ENCODE measurements around the gene ZNF709. TPM values are rescaled to one million over a fixed set of nuclear protein-coding genes. Genes with fewer than 3 reads are reported as not detected.
A peak's percentile ranks its signal among the peaks of the same experiment; 100 is the strongest.
"Not testable (repeated sequence)": the region's sequence is repeated elsewhere in the genome, so short reads cannot be mapped to it uniquely, and the experiment has no call there.

ZNF709 gene
- total and polyA plus RNA-seq, 4 donors = 9.4 to 20.5 (median 11.3) TPM

- H3K4me1 ChIP-seq (ENCODE audit: control insufficient read depth, insufficient read depth, low read length) = no peaks in the 10 kb centered on the region
- H3K27ac ChIP-seq (ENCODE audit: low read depth, low read length) = no peak overlapping the region
- DNase-seq (ENCODE audit: low read depth in 4 of 6, low spot score in 6 of 6) = no peak
- WGBS (ENCODE audit: insufficient coverage) = no CpG with 5 or more reads among the region's 5 CpGs
- H3K27me3 ChIP-seq (ENCODE audit: control insufficient read depth, insufficient read depth, low read length) = no peaks in the 10 kb centered on the region
- H3K36me3 ChIP-seq (ENCODE audit: control insufficient read depth, insufficient read depth, low read length) = peaks cover 8% of the 10 kb centered on the region
- H3K9me3 ChIP-seq (ENCODE audit: control insufficient read depth, insufficient read depth, low read length) = peaks cover 19% of the 10 kb centered on the region
- H3K4me3 ChIP-seq (ENCODE audit: low read depth, low read length) = no peak overlapping the region
Measured at GRCh38 chr19:12465211-12465610, 19.4 kb downstream of the ZNF709 start.

DNA sequence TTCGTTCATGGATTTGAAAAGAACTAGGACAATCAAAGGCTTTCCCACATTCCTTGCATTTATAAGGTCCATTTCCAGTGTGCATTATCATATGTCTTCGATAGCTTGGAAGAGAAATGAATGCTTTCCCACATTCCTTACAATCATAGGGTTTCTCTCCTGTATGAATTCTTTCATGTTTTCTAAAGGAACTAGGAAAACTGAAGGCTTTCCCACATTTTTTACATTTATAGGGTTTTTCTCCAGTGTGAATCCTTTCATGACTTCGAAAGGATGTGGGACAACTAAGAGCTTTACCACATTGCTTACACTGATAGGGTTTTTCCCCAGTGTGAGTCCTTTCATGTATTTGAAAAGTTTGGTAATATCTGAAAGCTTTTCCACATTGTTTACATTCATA lies 19.8 kb downstream of the ZNF709 start:
- no peak for DNase-seq (ENCODE audit: low read depth in 4 of 6, low spot score in 6 of 6)
- Histone ChIP-seq H3K9me3 (ENCODE audit: control insufficient read depth, insufficient read depth, low read length) (peaks cover 19% of the 10 kb centered on the region), H3K36me3 (ENCODE audit: control insufficient read depth, insufficient read depth, low read length) (peaks cover 8% of the 10 kb centered on the region), H3K4me1 (ENCODE audit: control insufficient read depth, insufficient read depth, low read length) (no peaks in the 10 kb centered on the region), H3K27ac (ENCODE audit: low read depth, low read length) (no peak overlapping the region), H3K27me3 (ENCODE audit: control insufficient read depth, insufficient read depth, low read length) (no peaks in the 10 kb centered on the region), H3K4me3 (ENCODE audit: low read depth, low read length) (no peak overlapping the region)
- no CpG with 5 or more reads among the region's 3 CpGs for WGBS (ENCODE audit: insufficient coverage)

- not testable (repeated sequence) for H3K4me1 ChIP-seq (ENCODE audit: control insufficient read depth, insufficient read depth, low read length); DNase-seq (ENCODE audit: low read depth in 4 of 6, low spot score in 6 of 6); H3K27ac ChIP-seq (ENCODE audit: low read depth, low read length); H3K27me3 ChIP-seq (ENCODE audit: control insufficient read depth, insufficient read depth, low read length); H3K36me3 ChIP-seq (ENCODE audit: control insufficient read depth, insufficient read depth, low read length); H3K4me3 ChIP-seq (ENCODE audit: low read depth, low read length)
- H3K9me3 ChIP-seq (ENCODE audit: control insufficient read depth, insufficient read depth, low read length) = peaks cover 19% of the 10 kb centered on the region
- WGBS (ENCODE audit: insufficient coverage) = 95% methylated on average over 6 of the region's 6 CpGs
Measured at GRCh38 chr19:12464139-12464538, 20.5 kb downstream of the ZNF709 start.

- no peaks in the 10 kb centered on the region for H3K27me3 ChIP-seq (ENCODE audit: control insufficient read depth, insufficient read depth, low read length)
- no peaks in the 10 kb centered on the region for H3K4me1 ChIP-seq (ENCODE audit: control insufficient read depth, insufficient read depth, low read length)
- H3K27ac ChIP-seq (ENCODE audit: low read depth, low read length) = no peak overlapping the region
- no peak overlapping the region for H3K4me3 ChIP-seq (ENCODE audit: low read depth, low read length)
- DNase-seq (ENCODE audit: low read depth in 4 of 6, low spot score in 6 of 6) = no peak
- H3K36me3 ChIP-seq (ENCODE audit: control insufficient read depth, insufficient read depth, low read length) = no peaks in the 10 kb centered on the region
- peaks cover 7% of the 10 kb centered on the region for H3K9me3 ChIP-seq (ENCODE audit: control insufficient read depth, insufficient read depth, low read length)
- WGBS (ENCODE audit: insufficient coverage) = 86% methylated on average over 3 of the region's 6 CpGs
Measured at GRCh38 chr19:12453495-12453894, 31.1 kb downstream of the ZNF709 start.

- H3K9me3 ChIP-seq (ENCODE audit: control insufficient read depth, insufficient read depth, low read length) = peaks cover 7% of the 10 kb centered on the region
- DNase-seq (ENCODE audit: low read depth in 4 of 6, low spot score in 6 of 6) = no peak
- no peaks in the 10 kb centered on the region for H3K36me3 ChIP-seq (ENCODE audit: control insufficient read depth, insufficient read depth, low read length)
- no peaks in the 10 kb centered on the region for H3K27me3 ChIP-seq (ENCODE audit: control insufficient read depth, insufficient read depth, low read length)
- H3K4me3 ChIP-seq (ENCODE audit: low read depth, low read length) = no peak overlapping the region
- H3K4me1 ChIP-seq (ENCODE audit: control insufficient read depth, insufficient read depth, low read length) = no peaks in the 10 kb centered on the region
- WGBS (ENCODE audit: insufficient coverage) = 96% methylated on average over 10 of the region's 10 CpGs
- H3K27ac ChIP-seq (ENCODE audit: low read depth, low read length) = no peak overlapping the region
Measured at GRCh38 chr19:12450844-12451243, 33.8 kb downstream of the ZNF709 start.

DNA sequence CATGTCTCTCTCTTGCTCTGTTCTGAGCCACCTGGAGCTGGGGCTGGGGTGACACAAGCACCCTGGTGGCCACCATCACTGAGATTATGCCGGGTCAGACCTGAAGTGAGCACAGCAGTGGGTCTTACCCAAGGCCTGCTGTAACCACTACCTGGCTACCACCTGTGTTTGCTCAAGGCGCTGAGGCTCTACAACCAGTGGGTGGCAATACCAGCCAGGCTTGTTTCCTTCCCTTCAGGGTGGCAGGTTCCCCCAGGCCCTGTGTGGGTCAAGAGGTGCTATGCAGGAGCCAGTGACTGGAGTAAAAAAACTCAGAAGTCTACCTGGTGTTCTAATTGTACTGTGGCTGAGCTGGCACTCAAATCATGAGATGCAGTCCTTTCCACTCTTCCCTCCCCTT lies 35.8 kb downstream of the ZNF709 start:
- Histone ChIP-seq H3K27me3 (ENCODE audit: control insufficient read depth, insufficient read depth, low read length) (no peaks in the 10 kb centered on the region), H3K27ac (ENCODE audit: low read depth, low read length) (no peak overlapping the region), H3K4me1 (ENCODE audit: control insufficient read depth, insufficient read depth, low read length) (no peaks in the 10 kb centered on the region), H3K36me3 (ENCODE audit: control insufficient read depth, insufficient read depth, low read length) (no peaks in the 10 kb centered on the region), H3K9me3 (ENCODE audit: control insufficient read depth, insufficient read depth, low read length) (peaks cover 7% of the 10 kb centered on the region), H3K4me3 (ENCODE audit: low read depth, low read length) (no peak overlapping the region)
- no peak for DNase-seq (ENCODE audit: low read depth in 4 of 6, low spot score in 6 of 6)
- WGBS (ENCODE audit: insufficient coverage) = 90% methylated on average over 2 of the region's 2 CpGs

DNA sequence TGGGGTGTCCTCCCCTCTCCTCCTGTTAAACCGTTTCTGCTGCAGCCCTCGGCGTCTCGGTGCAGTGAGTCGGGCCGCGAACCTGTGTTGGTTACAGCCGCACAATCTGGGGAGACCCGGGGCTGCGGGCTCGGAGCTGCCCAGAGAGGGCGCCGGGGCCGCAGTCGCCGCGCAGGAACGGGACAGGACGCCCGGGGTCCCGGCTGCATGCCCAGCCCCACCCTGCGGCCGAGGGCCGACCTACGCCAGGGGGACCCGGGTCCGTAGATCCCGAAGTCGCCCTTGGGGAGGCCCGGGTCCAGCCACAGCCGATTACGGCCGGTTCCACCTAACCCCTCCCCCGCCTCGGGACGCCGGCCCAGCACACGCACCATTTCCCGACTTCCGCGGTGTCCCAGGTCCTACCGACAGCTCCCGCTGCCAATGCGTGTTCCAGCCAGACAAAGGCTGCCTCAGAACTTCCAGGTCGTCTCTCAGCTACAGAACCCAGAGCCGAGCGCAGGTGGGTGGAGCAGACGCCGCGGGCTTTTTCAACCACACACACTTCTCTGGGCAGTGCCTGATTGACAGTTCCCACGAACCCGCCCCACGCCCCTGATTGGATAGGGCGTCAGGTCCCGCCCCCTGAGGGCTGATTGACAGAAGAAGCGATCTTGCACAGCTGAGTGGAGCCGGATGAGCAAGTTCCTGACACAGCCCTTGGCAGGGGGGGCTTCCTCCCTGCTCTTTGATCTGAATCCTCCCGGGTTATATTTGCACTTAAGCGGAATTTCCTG lies 43.9 kb downstream of the ZNF709 start, which contains the start of gene ZNF443:
Gene ZNF443 (minus strand): TSS at position 481 of the 776 bp plus-strand sequence. CDS start 107 bp downstream, at position 374.
- Histone ChIP-seq H3K9me3 (ENCODE audit: control insufficient read depth, insufficient read depth, low read length) (no peaks in the 10 kb centered on the region), H3K27ac (ENCODE audit: low read depth, low read length) (peak within 1 kb of the TSS; percentile 82), H3K36me3 (ENCODE audit: control insufficient read depth, insufficient read depth, low read length) (no peaks in the 10 kb centered on the region), H3K27me3 (ENCODE audit: control insufficient read depth, insufficient read depth, low read length) (no peaks in the 10 kb centered on the region), H3K4me3 (ENCODE audit: low read depth, low read length) (peak within 1 kb of the TSS; percentile 73), H3K4me1 (ENCODE audit: control insufficient read depth, insufficient read depth, low read length) (peaks cover 3% of the 10 kb centered on the region)
- DNase-seq (ENCODE audit: low read depth in 4 of 6, low spot score in 6 of 6) = peak; percentile 96 to 99 (median 98)
- 0% methylated on average over 55 of the region's 59 CpGs for WGBS (ENCODE audit: insufficient coverage)

GRCh38 chr19:12439686-12440540 lies 44.7 kb downstream of the ZNF709 start:
- DNase-seq (ENCODE audit: low read depth in 4 of 6, low spot score in 6 of 6) = peak in 2 of 6 donors; percentile 29 to 45
- H3K27ac ChIP-seq (ENCODE audit: low read depth, low read length) = peak overlapping the region; percentile 40
- WGBS (ENCODE audit: insufficient coverage) = 1% methylated on average over 17 of the region's 28 CpGs

DNA sequence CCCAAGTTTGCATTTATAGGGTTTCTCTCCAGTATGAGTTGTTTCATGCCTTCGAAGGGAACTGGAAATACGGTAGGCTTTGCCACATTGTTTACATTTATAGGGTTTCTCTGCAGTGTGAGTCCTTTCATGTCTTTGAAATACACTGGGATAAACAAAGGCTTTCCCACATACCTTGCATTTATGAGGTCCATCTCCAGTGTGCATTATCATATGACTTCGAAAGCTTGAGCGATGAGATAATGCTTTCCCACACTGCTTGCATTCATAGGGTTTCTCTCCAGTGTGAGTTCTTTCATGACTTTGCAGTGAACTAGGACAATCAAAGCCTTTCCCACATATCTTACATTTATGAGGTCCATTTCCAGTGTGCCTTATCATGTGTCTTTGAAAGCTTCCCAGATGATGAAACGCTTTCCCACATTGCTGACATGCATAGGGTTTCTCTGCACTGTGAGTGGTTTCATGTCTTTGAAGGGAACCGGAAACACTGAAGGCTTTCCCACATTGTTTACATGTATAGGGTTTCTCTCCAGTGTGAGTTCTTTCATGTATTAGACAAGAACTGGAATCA lies 53.8 kb downstream of the ZNF709 start:
- H3K27me3 ChIP-seq (ENCODE audit: control insufficient read depth, insufficient read depth, low read length); H3K36me3 ChIP-seq (ENCODE audit: control insufficient read depth, insufficient read depth, low read length); H3K4me3 ChIP-seq (ENCODE audit: low read depth, low read length); H3K9me3 ChIP-seq (ENCODE audit: control insufficient read depth, insufficient read depth, low read length); DNase-seq (ENCODE audit: low read depth in 4 of 6, low spot score in 6 of 6); H3K27ac ChIP-seq (ENCODE audit: low read depth, low read length); H3K4me1 ChIP-seq (ENCODE audit: control insufficient read depth, insufficient read depth, low read length): not testable (repeated sequence)
- 93% methylated on average over 2 of the region's 6 CpGs for WGBS (ENCODE audit: insufficient coverage)

More at GRCh38 chr19:12439686-12440540, 44.7 kb downstream of the ZNF709 start:
- H3K36me3 ChIP-seq (ENCODE audit: control insufficient read depth, insufficient read depth, low read length); H3K9me3 ChIP-seq (ENCODE audit: control insufficient read depth, insufficient read depth, low read length); H3K4me1 ChIP-seq (ENCODE audit: control insufficient read depth, insufficient read depth, low read length); H3K27me3 ChIP-seq (ENCODE audit: control insufficient read depth, insufficient read depth, low read length): not testable (repeated sequence)
- H3K4me3 ChIP-seq (ENCODE audit: low read depth, low read length) = peak overlapping the region; percentile 73

Data from spinal cord (tissue), 10 donors.